ENCODE measurements around the gene LBR. TPM values are rescaled to one million over a fixed set of nuclear protein-coding genes. Genes with fewer than 3 reads are reported as not detected.

Gene LBR
- total RNA-seq, 1 experiment from 2014 or later: 106 TPM

DNA sequence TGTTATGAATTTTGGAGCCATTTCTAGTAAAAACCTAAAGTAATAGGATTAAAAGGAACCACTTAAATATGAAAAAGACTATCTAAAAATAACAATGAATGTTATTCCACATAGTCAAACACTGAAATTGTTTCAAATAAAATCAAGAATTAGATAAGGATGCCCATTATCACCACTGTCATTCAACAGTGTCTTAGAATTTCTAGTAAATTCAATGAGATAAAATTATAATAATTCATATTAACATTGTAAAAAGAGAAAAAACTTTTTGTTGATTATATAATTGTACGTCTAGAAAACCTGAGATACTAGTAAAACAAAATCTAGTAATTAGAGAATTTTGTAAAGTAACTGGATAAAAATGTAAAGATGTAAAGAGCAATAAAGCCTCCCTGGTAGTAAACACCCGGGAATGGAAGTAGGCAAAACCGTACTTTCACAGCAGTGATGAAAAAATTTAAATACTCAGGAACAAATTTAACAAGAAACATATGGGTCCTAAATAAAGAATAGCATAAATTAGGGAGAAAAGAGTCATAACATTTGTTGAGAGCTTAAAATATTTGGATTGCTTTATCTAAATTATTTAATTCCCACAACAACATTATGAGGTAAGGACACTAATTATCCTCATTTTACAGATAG lies 56.4 kb downstream of the LBR start:
- CTCF ChIA-PET: no interaction called here
- intact Hi-C loops (cut with micrococcal nuclease): no loop called here
- Mint-ChIP-seq H3K36me3 (ENCODE audit: insufficient read depth, unreplicated experiment) (no peaks in the 10 kb centered on the region), H3K27me3 (ENCODE audit: insufficient read depth, unreplicated experiment) (no peaks in the 10 kb centered on the region), H3K4me3 (ENCODE audit: unreplicated experiment) (no peak overlapping the region), H3K27ac (ENCODE audit: low read depth, unreplicated experiment) (no peak overlapping the region), H3K4me1 (ENCODE audit: insufficient read depth, unreplicated experiment) (no peaks in the 10 kb centered on the region), H3K9me3 (ENCODE audit: unreplicated experiment) (no peaks in the 10 kb centered on the region)
- TF ChIP-seq CTCF (IDR thresholded peaks at IDR 0.05; ENCODE audit: unreplicated experiment): no peak
- no peak for DNase-seq (ENCODE audit: unreplicated experiment)
- POLR2A ChIA-PET: no interaction called here
- no TSS peak for BruUV-seq (replicated peaks)

GRCh38 chr1:225368036-225368552 lies 59.7 kb downstream of the LBR start:
- intact Hi-C loops (cut with micrococcal nuclease): no loop called here
- ChIA-PET CTCF (interaction anchor here (0.7 to 2.2 kb wide), 2 partner anchors 49 to 516 kb away, joined by 4 to 12 read pairs; no protein-coding TSS in a partner anchor), POLR2A (interaction anchor here (2.2 kb wide), 1 partner anchor 11 kb away, joined by 5 read pairs; no protein-coding TSS in a partner anchor)
- H3K27me3 Mint-ChIP-seq (ENCODE audit: insufficient read depth, unreplicated experiment): no peaks in the 10 kb centered on the region
- no peak overlapping the region for H3K4me3 Mint-ChIP-seq (ENCODE audit: unreplicated experiment)
- H3K4me1 Mint-ChIP-seq (ENCODE audit: insufficient read depth, unreplicated experiment): no peaks in the 10 kb centered on the region
- no TSS peak for BruUV-seq (replicated peaks)
- TF ChIP-seq CTCF (IDR thresholded peaks at IDR 0.05; ENCODE audit: unreplicated experiment): no peak
- DNase-seq (ENCODE audit: unreplicated experiment): no peak
- no peaks in the 10 kb centered on the region for H3K9me3 Mint-ChIP-seq (ENCODE audit: unreplicated experiment)
- H3K36me3 Mint-ChIP-seq (ENCODE audit: insufficient read depth, unreplicated experiment): no peaks in the 10 kb centered on the region
- H3K27ac Mint-ChIP-seq (ENCODE audit: low read depth, unreplicated experiment): no peak overlapping the region

- H3K4me3 Mint-ChIP-seq (ENCODE audit: unreplicated experiment): no peak overlapping the region
- POLR2A ChIA-PET: interaction anchor here (2.2 kb wide), 1 partner anchor 10 kb away, joined by 5 read pairs; no protein-coding TSS in a partner anchor
These were observed 61.3 kb downstream of the LBR start for GRCh38 chr1:225366552-225366951.

More at GRCh38 chr1:225366552-225366951, 61.3 kb downstream of the LBR start:
- no peak for TF ChIP-seq CTCF (IDR thresholded peaks at IDR 0.05; ENCODE audit: unreplicated experiment)
- CTCF ChIA-PET: interaction anchor here (0.6 to 0.9 kb wide), 3 partner anchors 8 to 445 kb away, joined by 3 to 4 read pairs (median 4); no protein-coding TSS in a partner anchor
- no peaks in the 10 kb centered on the region for H3K9me3 Mint-ChIP-seq (ENCODE audit: unreplicated experiment)
- no peaks in the 10 kb centered on the region for H3K36me3 Mint-ChIP-seq (ENCODE audit: insufficient read depth, unreplicated experiment)
- no TSS peak for BruUV-seq (replicated peaks)
- intact Hi-C loops (cut with micrococcal nuclease): no loop called here
- H3K4me1 Mint-ChIP-seq (ENCODE audit: insufficient read depth, unreplicated experiment): no peaks in the 10 kb centered on the region
- DNase-seq (ENCODE audit: unreplicated experiment): no peak
- H3K27ac Mint-ChIP-seq (ENCODE audit: low read depth, unreplicated experiment): no peak overlapping the region
- H3K27me3 Mint-ChIP-seq (ENCODE audit: insufficient read depth, unreplicated experiment): no peaks in the 10 kb centered on the region

Measured in MCF 10A (cell line).